ENCODE results near the gene ZNF681.
A peak's percentile ranks its signal among the peaks of the same experiment; 100 is the strongest.

The ZNF681 gene

DNA sequence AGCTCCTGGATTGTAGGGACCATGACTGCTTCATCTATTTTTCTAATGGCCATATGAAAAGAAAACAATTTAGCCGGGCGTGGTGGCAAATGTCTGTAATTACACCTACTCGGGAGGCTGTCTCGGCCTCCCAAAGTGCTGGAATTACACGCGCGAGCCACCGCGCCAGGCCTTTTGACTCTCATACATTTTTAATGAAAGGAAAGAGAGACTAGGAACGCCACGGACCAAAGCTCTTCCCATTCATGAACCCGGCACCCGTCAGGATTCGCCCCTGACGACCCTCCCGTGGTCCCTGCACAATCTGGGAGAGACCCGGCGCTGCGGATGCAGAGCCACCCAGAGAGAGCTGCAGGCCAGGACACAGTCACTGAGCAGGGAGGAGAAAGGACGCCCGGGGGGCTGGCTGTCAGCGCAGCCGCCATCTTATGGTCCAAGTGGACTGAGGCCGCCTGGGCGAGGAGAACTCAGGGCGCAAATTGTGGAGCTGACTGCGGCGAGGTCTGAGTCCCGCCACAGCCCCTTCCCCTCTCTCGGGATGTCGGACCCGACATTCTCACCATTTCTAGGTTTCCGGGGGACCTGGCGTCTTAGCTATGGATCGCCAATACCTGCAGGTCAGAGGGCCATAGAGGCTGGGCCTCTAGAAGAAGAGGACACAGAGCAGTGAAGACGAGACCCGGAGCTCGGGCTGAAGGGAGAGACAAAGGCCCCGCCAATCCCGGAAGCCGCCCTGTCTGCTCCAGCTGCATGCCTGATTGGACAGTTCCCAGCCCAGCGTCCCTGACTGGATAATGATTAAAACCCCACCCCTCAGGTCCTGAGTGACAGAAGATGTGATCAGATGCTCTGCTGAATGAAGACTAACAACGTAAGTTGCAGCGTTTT is at the start of gene ZNF681:
Gene ZNF681, minus strand, starts transcription at position 705 of the 888 bp plus-strand sequence. Its CDS starts 142 bp downstream, at position 563.
- Histone ChIP-seq H3K4me3 (ENCODE audit: low read depth in 1 of 2, low read length in 2 of 2) (peak within 1 kb of the TSS; percentile 95 to 99), H3K9ac (ENCODE audit: low read depth, low read length) (peak within 1 kb of the TSS; percentile 97), H3K36me3 (ENCODE audit: insufficient read depth, low read length) (peaks cover 22% of the 10 kb centered on the region), H3K79me2 (ENCODE audit: insufficient read depth, low read length) (peaks cover 44% of the 10 kb centered on the region), H3K4me1 (ENCODE audit: insufficient read depth, low read length) (peaks cover 29% of the 10 kb centered on the region), H3K27ac (ENCODE audit: low read length) (peak within 1 kb of the TSS; percentile 98), H3K27me3 (ENCODE audit: insufficient read depth, low read length, poor library complexity) (no peaks in the 10 kb centered on the region), H3K9me3 (ENCODE audit: insufficient read depth, low read length, severe bottlenecking) (peaks cover 20% of the 10 kb centered on the region), H4K20me1 (ENCODE audit: insufficient read depth, low read length) (no peaks in the 10 kb centered on the region), H3K4me2 (ENCODE audit: insufficient read depth, low read length) (peak within 1 kb of the TSS; percentile 72), H2AFZ (ENCODE audit: low read depth, low read length) (peak within 1 kb of the TSS; percentile 97)
- no peak for TF ChIP-seq EZH2 (IDR thresholded peaks at IDR 0.05; ENCODE audit: borderline replicate concordance, low read depth, low read length, severe bottlenecking)
- TF ChIP-seq, protein P1, sequence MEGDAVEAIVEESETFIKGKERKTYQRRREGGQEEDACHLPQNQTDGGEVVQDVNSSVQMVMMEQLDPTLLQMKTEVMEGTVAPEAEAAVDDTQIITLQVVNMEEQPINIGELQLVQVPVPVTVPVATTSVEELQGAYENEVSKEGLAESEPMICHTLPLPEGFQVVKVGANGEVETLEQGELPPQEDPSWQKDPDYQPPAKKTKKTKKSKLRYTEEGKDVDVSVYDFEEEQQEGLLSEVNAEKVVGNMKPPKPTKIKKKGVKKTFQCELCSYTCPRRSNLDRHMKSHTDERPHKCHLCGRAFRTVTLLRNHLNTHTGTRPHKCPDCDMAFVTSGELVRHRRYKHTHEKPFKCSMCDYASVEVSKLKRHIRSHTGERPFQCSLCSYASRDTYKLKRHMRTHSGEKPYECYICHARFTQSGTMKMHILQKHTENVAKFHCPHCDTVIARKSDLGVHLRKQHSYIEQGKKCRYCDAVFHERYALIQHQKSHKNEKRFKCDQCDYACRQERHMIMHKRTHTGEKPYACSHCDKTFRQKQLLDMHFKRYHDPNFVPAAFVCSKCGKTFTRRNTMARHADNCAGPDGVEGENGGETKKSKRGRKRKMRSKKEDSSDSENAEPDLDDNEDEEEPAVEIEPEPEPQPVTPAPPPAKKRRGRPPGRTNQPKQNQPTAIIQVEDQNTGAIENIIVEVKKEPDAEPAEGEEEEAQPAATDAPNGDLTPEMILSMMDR (IDR thresholded peaks at IDR 0.05; ENCODE audit: borderline replicate concordance, extremely low read depth, low read length, poor library complexity, severe bottlenecking): peak; percentile 25
- DNase-seq: peak; percentile 95
- ATAC-seq (ENCODE audit: insufficient read depth, low read depth): peak; percentile 94

DNA sequence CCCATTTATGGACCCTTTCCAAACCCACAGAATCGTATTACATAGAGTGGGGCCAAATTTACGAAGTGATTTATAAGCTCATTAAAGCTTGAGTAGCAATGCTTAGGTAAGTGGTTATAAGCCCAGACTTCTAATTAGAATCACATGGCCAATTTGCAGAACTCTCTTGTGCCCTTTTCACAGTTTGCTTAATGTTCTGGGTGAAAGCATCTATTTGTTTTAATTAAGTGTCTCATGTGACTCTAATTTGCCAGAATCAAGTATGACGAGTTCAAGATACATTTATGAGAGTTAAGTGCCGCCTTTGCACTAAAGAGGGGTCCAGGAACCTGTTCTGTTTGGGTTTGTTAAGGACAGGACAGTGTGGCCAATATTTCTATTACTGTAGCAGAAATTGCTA is 46.0 kb upstream of the ZNF681 start:
- Histone ChIP-seq H3K9me3 (ENCODE audit: insufficient read depth, low read length, severe bottlenecking) (no peaks in the 10 kb centered on the region), H3K79me2 (ENCODE audit: insufficient read depth, low read length) (peaks cover 19% of the 10 kb centered on the region)

DNA sequence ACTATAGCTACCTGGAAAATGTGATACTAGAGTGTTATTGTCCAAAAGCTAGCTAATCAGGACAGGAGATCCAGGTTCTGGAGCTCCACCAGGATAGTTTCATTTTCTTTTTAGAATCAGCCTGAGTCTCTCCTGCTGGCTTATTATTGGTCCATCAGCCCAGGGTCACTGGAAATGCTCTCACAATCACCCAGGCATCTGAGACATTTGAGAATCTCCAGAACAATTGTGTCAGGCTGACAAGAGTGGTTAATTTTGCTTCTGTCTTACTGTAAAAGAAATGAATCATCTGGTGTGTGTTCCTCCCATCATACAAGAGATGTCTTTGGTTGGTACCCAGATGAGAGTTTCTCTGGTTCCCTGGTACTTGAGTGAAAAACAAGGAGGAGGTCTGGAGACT is 43.6 kb upstream of the ZNF681 start:
- no peaks in the 10 kb centered on the region for H3K27me3 ChIP-seq (ENCODE audit: insufficient read depth, low read length, poor library complexity)
- H2AFZ ChIP-seq (ENCODE audit: low read depth, low read length): no peak overlapping the region
- no peak for ATAC-seq (ENCODE audit: insufficient read depth, low read depth)
- H3K27ac ChIP-seq (ENCODE audit: low read length): no peak overlapping the region
- no peak overlapping the region for H3K4me2 ChIP-seq (ENCODE audit: insufficient read depth, low read length)
- H3K4me3 ChIP-seq (ENCODE audit: low read depth in 1 of 2, low read length in 2 of 2): no peak overlapping the region
- H3K79me2 ChIP-seq (ENCODE audit: insufficient read depth, low read length): peaks cover 23% of the 10 kb centered on the region
- DNase-seq: no peak
- H3K36me3 ChIP-seq (ENCODE audit: insufficient read depth, low read length): no peaks in the 10 kb centered on the region; the same call in 1 of the 2 replicates
- no peak overlapping the region for H3K9ac ChIP-seq (ENCODE audit: low read depth, low read length)
- H4K20me1 ChIP-seq (ENCODE audit: insufficient read depth, low read length): peaks cover 3% of the 10 kb centered on the region; the same call in 1 of the 2 replicates
- no peaks in the 10 kb centered on the region for H3K9me3 ChIP-seq (ENCODE audit: insufficient read depth, low read length, severe bottlenecking)
- H3K4me1 ChIP-seq (ENCODE audit: insufficient read depth, low read length): peaks cover 17% of the 10 kb centered on the region
- TF ChIP-seq, protein P1 (IDR thresholded peaks at IDR 0.05; ENCODE audit: borderline replicate concordance, extremely low read depth, low read length, poor library complexity, severe bottlenecking): no peak
- no peak for TF ChIP-seq EZH2 (IDR thresholded peaks at IDR 0.05; ENCODE audit: borderline replicate concordance, low read depth, low read length, severe bottlenecking)

More for the DNA sequence above, 46.0 kb upstream of the ZNF681 start:
- Histone ChIP-seq H2AFZ (ENCODE audit: low read depth, low read length) (no peak overlapping the region), H3K9ac (ENCODE audit: low read depth, low read length) (no peak overlapping the region), H3K4me2 (ENCODE audit: insufficient read depth, low read length) (no peak overlapping the region), H3K27me3 (ENCODE audit: insufficient read depth, low read length, poor library complexity) (no peaks in the 10 kb centered on the region), H3K36me3 (ENCODE audit: insufficient read depth, low read length) (no peaks in the 10 kb centered on the region; the same call in 1 of the 2 replicates), H3K4me3 (ENCODE audit: low read depth in 1 of 2, low read length in 2 of 2) (no peak overlapping the region), H3K4me1 (ENCODE audit: insufficient read depth, low read length) (peaks cover 2% of the 10 kb centered on the region), H3K27ac (ENCODE audit: low read length) (no peak overlapping the region), H4K20me1 (ENCODE audit: insufficient read depth, low read length) (peaks cover under 1% of the 10 kb centered on the region; the same call in 1 of the 2 replicates)
- DNase-seq: no peak
- TF ChIP-seq, protein P1 (IDR thresholded peaks at IDR 0.05; ENCODE audit: borderline replicate concordance, extremely low read depth, low read length, poor library complexity, severe bottlenecking): no peak
- TF ChIP-seq EZH2 (IDR thresholded peaks at IDR 0.05; ENCODE audit: borderline replicate concordance, low read depth, low read length, severe bottlenecking): no peak
- ATAC-seq (ENCODE audit: insufficient read depth, low read depth): no peak

Measured in DND-41 (cell line).